Mesenteric fat pad (tissue), 1 donor: Measurements from ENCODE around the gene PTPRS. TPM values are rescaled to one million over a fixed set of nuclear protein-coding genes. Genes with fewer than 3 reads are reported as not detected.

Experiments used
- total RNA-seq: library from RNA; stranded (reverse); fragmentation: NEBNext Ultra II Directional; extraction: Animal tissue kit (Norgen Biotek cat#: 25700); gene quantifications from one replicate; pipeline ENCODE4 v1.2.1, GENCODE V29; 2021
- donor health status: DM: yes; HTN: yes; CAD: no.

The PTPRS gene
- total RNA-seq, 1 donor from 2014 or later = 417 TPM

Other genes with a start within 250 kb of the PTPRS start
- not detected for gene ZNRF4, start 114.6 kb upstream of the PTPRS start, total RNA-seq
- 0.48 TPM for gene TINCR, start 227.1 kb upstream of the PTPRS start, total RNA-seq